NCI-H82 treated with DMSO at 0.1 percent for 48 hours (cell line): Measurements from ENCODE around the gene GRPEL1.
"Not testable (repeated sequence)": the region's sequence is repeated elsewhere in the genome, so short reads cannot be mapped to it uniquely, and the experiment has no call there.

Experiments
- DNase-seq: peaks from one replicate; lab custom pipeline; 2025; ENCODE audit not compliant: unreplicated experiment; lab: John Stamatoyannopoulos, UW

The GRPEL1 gene

GRCh38 chr4:7094916-7095315, 27.1 kb upstream of the GRPEL1 start:
- DNase-seq: no peak

- no peak for DNase-seq
These were observed 24.2 kb upstream of the GRPEL1 start for GRCh38 chr4:7092026-7092425.

- DNase-seq: no peak
These were observed 21.5 kb upstream of the GRPEL1 start for GRCh38 chr4:7089213-7089986.

GRCh38 chr4:7087036-7087435, 19.2 kb upstream of the GRPEL1 start:
- no peak for DNase-seq

- no peak for DNase-seq
These were observed 18.5 kb upstream of the GRPEL1 start for GRCh38 chr4:7086384-7086783.

GRCh38 chr4:7084564-7084961, 16.7 kb upstream of the GRPEL1 start:
- DNase-seq: not testable (repeated sequence)

- no peak for DNase-seq
These were observed 16.0 kb upstream of the GRPEL1 start for GRCh38 chr4:7083597-7084563.

- not testable (repeated sequence) for DNase-seq
These were observed 12.0 kb upstream of the GRPEL1 start for GRCh38 chr4:7079909-7080308.

- DNase-seq: not testable (repeated sequence)
These were observed 11.6 kb upstream of the GRPEL1 start for GRCh38 chr4:7079483-7079882.

GRCh38 chr4:7078025-7078424, 10.2 kb upstream of the GRPEL1 start:
- DNase-seq: no peak

GRCh38 chr4:7077371-7077770, 9.5 kb upstream of the GRPEL1 start:
- no peak for DNase-seq

- no peak for DNase-seq
These were observed 8.8 kb upstream of the GRPEL1 start for GRCh38 chr4:7076696-7077082.

GRCh38 chr4:7075962-7076695, 8.3 kb upstream of the GRPEL1 start:
- DNase-seq: no peak

GRCh38 chr4:7074426-7074825, 6.6 kb upstream of the GRPEL1 start:
- no peak for DNase-seq

GRCh38 chr4:7073526-7074390, 5.9 kb upstream of the GRPEL1 start:
- peak; percentile 60 for DNase-seq

- no peak for DNase-seq
These were observed 5.2 kb upstream of the GRPEL1 start for GRCh38 chr4:7073059-7073458.

- peak; percentile 34 for DNase-seq
These were observed 3.1 kb upstream of the GRPEL1 start for GRCh38 chr4:7070729-7071511.

GRCh38 chr4:7068883-7069282, 1.0 kb upstream of the GRPEL1 start:
- DNase-seq: no peak

GRCh38 chr4:7068279-7068842, 497 bp upstream of the GRPEL1 start:
- no peak for DNase-seq
